ENCODE measurements around the gene DPH7.
"Not testable (repeated sequence)": the region's sequence is repeated elsewhere in the genome, so short reads cannot be mapped to it uniquely, and the experiment has no call there.

The DPH7 gene

GRCh38 chr9:137515338-137515724 is 63.4 kb downstream of the DPH7 start:
- no peak for DNase-seq

- DNase-seq: no peak
These were observed 63.9 kb downstream of the DPH7 start for GRCh38 chr9:137514691-137515337.

- DNase-seq: not testable (repeated sequence)
These were observed 64.7 kb downstream of the DPH7 start for GRCh38 chr9:137513801-137514570.

DNA sequence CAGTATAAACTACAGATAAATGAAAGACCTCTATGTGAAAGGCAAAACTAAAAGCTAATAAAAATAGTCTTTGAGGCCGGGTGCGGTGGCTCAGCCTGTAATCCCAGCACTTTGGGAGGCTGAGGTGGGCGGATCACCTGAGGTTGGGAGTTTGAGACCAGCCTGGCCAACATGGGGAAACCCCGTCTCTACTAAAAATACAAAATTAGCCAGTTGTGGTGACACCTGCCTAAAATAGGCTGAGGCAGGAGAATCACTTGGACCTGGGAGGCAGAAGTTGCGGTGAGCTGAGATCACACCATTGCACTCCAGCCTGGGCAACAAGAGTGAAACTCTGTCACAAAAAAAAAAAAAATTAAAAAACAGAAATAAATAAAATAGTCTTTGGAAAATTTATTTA is 65.6 kb downstream of the DPH7 start:
- DNase-seq: not testable (repeated sequence)

DNA sequence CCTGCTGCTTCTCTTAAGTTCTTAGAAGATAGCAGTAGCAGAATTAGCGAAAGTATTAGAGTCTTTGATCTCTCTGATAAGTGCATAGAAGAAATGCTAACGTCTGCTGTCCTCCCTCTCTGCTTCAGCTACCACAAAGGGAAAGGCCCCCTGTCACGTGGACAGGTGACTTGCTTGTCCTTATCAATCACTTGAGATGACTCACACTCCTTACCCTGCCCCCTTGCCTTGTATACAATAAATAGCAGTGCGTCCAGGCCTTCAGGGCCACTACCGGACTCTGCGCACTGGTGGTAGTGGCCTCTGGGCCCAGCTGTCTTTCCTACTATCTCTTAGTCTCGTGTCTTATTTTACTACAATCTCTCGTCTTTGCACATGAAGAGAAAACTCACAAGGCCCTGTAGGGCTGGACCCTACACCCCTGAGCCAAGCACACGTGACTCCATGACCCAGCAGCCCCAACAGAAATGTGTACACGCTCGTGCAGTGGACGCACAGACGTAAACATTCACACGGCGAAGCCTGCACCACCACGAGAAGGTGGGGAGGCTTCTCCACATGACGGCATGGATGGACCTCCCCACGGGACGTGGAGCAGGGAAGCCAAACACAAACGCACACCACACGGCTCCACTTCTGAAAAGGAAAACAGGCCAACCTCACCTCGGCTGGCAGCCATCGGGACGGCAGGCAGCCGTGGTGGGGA is 66.8 kb downstream of the DPH7 start:
- DNase-seq: no peak

DNA sequence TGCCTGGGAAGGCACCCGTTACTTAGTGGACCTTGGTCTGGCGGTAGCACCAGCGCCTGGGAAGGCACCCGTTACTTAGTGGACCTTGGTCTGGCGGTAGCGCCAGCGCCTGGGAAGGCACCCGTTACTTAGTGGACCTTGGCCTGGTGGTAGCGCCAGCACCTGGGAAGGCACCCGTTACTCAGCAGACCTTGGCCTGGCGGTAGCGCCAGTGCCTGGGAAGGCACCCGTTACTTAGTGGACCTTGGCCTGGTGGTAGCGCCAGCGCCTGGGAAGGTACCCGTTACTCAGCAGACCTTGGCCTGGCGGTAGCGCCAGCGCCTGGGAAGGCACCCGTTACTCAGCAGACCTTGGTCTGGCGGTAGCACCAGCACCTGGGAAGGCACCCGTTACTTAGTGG is 67.6 kb downstream of the DPH7 start:
- not testable (repeated sequence) for DNase-seq

- DNase-seq: no peak
These were observed 69.5 kb downstream of the DPH7 start for GRCh38 chr9:137509198-137509597.

DNA sequence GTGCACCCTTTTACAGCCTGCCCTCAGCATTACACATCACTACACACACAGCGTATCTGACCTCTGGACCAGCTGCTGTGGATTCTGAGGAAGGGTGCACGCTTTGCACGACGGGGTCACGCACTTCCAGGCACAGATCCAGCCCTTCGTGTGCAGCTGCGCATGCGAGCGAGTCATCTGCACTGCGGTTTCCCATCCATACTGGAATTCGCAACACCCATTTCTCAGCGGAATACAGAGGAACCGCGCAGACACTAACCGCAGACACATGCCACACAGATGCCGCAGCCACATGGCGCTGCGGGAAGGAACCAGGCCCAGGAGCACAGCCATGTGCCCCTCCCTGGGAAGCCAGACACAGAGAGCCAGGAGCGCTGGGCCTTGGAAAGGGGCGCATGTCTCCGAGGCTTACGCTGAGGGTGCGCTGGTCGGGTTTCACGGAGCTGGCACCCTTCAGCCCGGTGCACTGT is 72.0 kb downstream of the DPH7 start:
- DNase-seq: peak; percentile 17

DNA sequence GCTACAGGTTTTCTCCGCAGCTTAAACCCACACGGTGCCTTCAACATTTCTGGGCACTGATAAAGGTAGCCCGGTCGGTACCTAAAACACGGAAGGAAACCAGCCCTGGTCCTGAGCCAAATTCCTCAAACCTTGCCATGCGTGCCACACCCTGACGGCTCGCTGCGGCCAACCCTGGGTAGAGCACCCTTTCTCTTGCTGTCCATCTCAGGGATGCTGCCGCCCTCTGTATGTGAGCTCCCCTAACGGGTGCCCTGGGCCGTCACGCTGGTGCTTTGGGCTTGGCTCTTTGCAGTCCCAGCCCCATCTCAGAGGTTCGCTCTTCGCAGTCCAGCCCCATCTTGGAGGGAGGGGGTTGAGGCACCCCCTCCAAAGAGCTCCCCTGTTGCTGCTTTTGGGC is 72.5 kb downstream of the DPH7 start:
- no peak for DNase-seq

DNA sequence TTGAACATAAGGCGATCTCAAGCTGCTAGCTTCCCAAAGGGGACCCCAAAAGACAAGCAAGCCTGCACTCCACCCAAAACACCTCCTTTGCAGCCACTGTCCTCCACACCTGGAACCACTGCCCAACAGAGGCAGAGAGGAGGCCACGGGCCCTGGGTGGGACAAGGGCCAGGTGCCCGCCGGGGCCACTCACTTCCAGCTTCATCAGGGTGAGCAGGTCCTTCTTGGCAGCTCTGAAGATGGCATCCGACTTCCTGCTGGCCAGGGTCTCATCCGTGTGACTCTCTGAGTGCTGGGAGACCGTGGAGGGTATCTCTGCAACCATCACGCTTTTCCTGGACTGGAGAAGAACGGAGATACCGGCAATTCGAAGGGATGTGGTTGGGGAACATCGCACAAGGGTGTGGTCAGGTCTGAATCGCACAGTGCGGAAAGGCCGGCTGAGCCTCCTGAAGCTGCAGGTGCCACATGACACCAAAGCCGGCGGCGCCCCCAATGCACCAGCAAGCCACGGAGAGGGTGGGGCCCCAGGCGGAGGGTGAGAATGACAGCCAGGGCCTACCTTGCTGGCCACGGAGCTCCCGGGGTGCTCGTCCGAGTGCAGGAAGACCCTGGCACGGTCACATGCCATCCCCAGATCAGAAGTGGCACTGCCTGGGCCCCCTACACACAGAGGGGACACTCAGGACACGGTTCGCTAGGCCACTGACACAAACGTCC is 73.1 kb downstream of the DPH7 start:
- DNase-seq: no peak

All from DMS 273 treated with DMSO at 0.1 percent for 48 hours (cell line).